GM21576 (cell line): ENCODE results near the gene USP25.

ENCODE experiments used
- ATAC-seq: cut with Tn5 transposase; IDR thresholded peaks from one replicate; pipeline ENCODE4 v1.9.1; 2021; ENCODE audit warnings: mild to moderate bottlenecking, moderate library complexity; ENCODE audit not compliant: unreplicated experiment

Gene USP25

GRCh38 chr21:15755125-15755524, 25.3 kb downstream of the USP25 start:
- ATAC-seq = no peak

- ATAC-seq = no peak
Observed at GRCh38 chr21:15759469-15759868, 29.7 kb downstream of the USP25 start.

GRCh38 chr21:15761507-15762100, 31.8 kb downstream of the USP25 start:
- no peak for ATAC-seq

GRCh38 chr21:15763359-15763758, 33.6 kb downstream of the USP25 start:
- no peak for ATAC-seq

- ATAC-seq = no peak
Observed at GRCh38 chr21:15764878-15765277, 35.1 kb downstream of the USP25 start.

- ATAC-seq = no peak
Observed at GRCh38 chr21:15766952-15767603, 37.3 kb downstream of the USP25 start.

- ATAC-seq = no peak
Observed at GRCh38 chr21:15768045-15768601, 38.3 kb downstream of the USP25 start.

- no peak for ATAC-seq
Observed at GRCh38 chr21:15768853-15769252, 39.1 kb downstream of the USP25 start.

- ATAC-seq = no peak
Observed at GRCh38 chr21:15771311-15771710, 41.5 kb downstream of the USP25 start.

- no peak for ATAC-seq
Observed at GRCh38 chr21:15772654-15773053, 42.9 kb downstream of the USP25 start.

- ATAC-seq = no peak
Observed at GRCh38 chr21:15774590-15774989, 44.8 kb downstream of the USP25 start.

GRCh38 chr21:15775291-15775690, 45.5 kb downstream of the USP25 start:
- no peak for ATAC-seq

- ATAC-seq = no peak
Observed at GRCh38 chr21:15775981-15776380, 46.2 kb downstream of the USP25 start.

- no peak for ATAC-seq
Observed at GRCh38 chr21:15776818-15777217, 47.0 kb downstream of the USP25 start.

GRCh38 chr21:15781986-15782385, 52.2 kb downstream of the USP25 start:
- no peak for ATAC-seq

- ATAC-seq = no peak
Observed at GRCh38 chr21:15788847-15789523, 59.2 kb downstream of the USP25 start.

- ATAC-seq = no peak
Observed at GRCh38 chr21:15793109-15793508, 63.3 kb downstream of the USP25 start.

- ATAC-seq = no peak
Observed at GRCh38 chr21:15793550-15794235, 63.9 kb downstream of the USP25 start.

GRCh38 chr21:15794277-15794912, 64.6 kb downstream of the USP25 start:
- no peak for ATAC-seq

GRCh38 chr21:15795533-15795932, 65.8 kb downstream of the USP25 start:
- no peak for ATAC-seq
